ENCODE measurements around the gene PSMD14.
"Not testable (repeated sequence)": the region's sequence is repeated elsewhere in the genome, so short reads cannot be mapped to it uniquely, and the experiment has no call there.

The PSMD14 gene

GRCh38 chr2:161357097-161357496 is 48.9 kb downstream of the PSMD14 start:
- H3K36me3 ChIP-seq (ENCODE audit: control insufficient read depth, insufficient read depth, low read length): no peaks in the 10 kb centered on the region
- no peak for DNase-seq (ENCODE audit: low read depth, low spot score)
- no peaks in the 10 kb centered on the region for H3K9me3 ChIP-seq (ENCODE audit: control insufficient read depth, insufficient read depth, low read length)
- H3K4me1 ChIP-seq (ENCODE audit: control insufficient read depth, insufficient read depth, low read length): no peaks in the 10 kb centered on the region
- no peak overlapping the region for H3K27ac ChIP-seq (ENCODE audit: low read length)
- H3K27me3 ChIP-seq (ENCODE audit: control insufficient read depth, insufficient read depth, low read length): no peaks in the 10 kb centered on the region
- no peak overlapping the region for H3K4me3 ChIP-seq (ENCODE audit: low read length)

GRCh38 chr2:161358838-161359237 is 50.6 kb downstream of the PSMD14 start:
- WGBS (ENCODE audit: insufficient coverage, insufficient read length): no CpG with 5 or more reads among the region's 3 CpGs

GRCh38 chr2:161360095-161360654 is 52.0 kb downstream of the PSMD14 start:
- H3K4me3 ChIP-seq (ENCODE audit: low read length); H3K4me1 ChIP-seq (ENCODE audit: control insufficient read depth, insufficient read depth, low read length); H3K36me3 ChIP-seq (ENCODE audit: control insufficient read depth, insufficient read depth, low read length); DNase-seq (ENCODE audit: low read depth, low spot score); H3K27me3 ChIP-seq (ENCODE audit: control insufficient read depth, insufficient read depth, low read length); H3K27ac ChIP-seq (ENCODE audit: low read length); H3K9me3 ChIP-seq (ENCODE audit: control insufficient read depth, insufficient read depth, low read length): not testable (repeated sequence)
- no CpG with 5 or more reads among the region's 8 CpGs for WGBS (ENCODE audit: insufficient coverage, insufficient read length)

More at GRCh38 chr2:161358838-161359237, 50.6 kb downstream of the PSMD14 start:
- no peaks in the 10 kb centered on the region for H3K27me3 ChIP-seq (ENCODE audit: control insufficient read depth, insufficient read depth, low read length)
- no peak for DNase-seq (ENCODE audit: low read depth, low spot score)
- H3K4me3 ChIP-seq (ENCODE audit: low read length): no peak overlapping the region
- H3K27ac ChIP-seq (ENCODE audit: low read length): no peak overlapping the region
- no peaks in the 10 kb centered on the region for H3K4me1 ChIP-seq (ENCODE audit: control insufficient read depth, insufficient read depth, low read length)
- no peaks in the 10 kb centered on the region for H3K9me3 ChIP-seq (ENCODE audit: control insufficient read depth, insufficient read depth, low read length)
- H3K36me3 ChIP-seq (ENCODE audit: control insufficient read depth, insufficient read depth, low read length): 0 out of 2 replicates have a peak, but pooled peaks cover 2% of the 10 kb centered on the region

- no peak overlapping the region for H3K4me3 ChIP-seq (ENCODE audit: low read length)
Observed at GRCh38 chr2:161362568-161363166, 54.4 kb downstream of the PSMD14 start.

GRCh38 chr2:161367675-161368074 is 59.5 kb downstream of the PSMD14 start:
- no peaks in the 10 kb centered on the region for H3K27me3 ChIP-seq (ENCODE audit: control insufficient read depth, insufficient read depth, low read length)
- H3K36me3 ChIP-seq (ENCODE audit: control insufficient read depth, insufficient read depth, low read length): peaks cover 2% of the 10 kb centered on the region; the same call in 1 of the 2 replicates
- H3K27ac ChIP-seq (ENCODE audit: low read length): no peak overlapping the region
- no peak for DNase-seq (ENCODE audit: low read depth, low spot score)
- no peak overlapping the region for H3K4me3 ChIP-seq (ENCODE audit: low read length)
- H3K9me3 ChIP-seq (ENCODE audit: control insufficient read depth, insufficient read depth, low read length): no peaks in the 10 kb centered on the region
- WGBS (ENCODE audit: insufficient coverage, insufficient read length): no CpG with 5 or more reads among the region's 3 CpGs
- H3K4me1 ChIP-seq (ENCODE audit: control insufficient read depth, insufficient read depth, low read length): no peaks in the 10 kb centered on the region; the same call in 1 of the 2 replicates

More at GRCh38 chr2:161362568-161363166, 54.4 kb downstream of the PSMD14 start:
- Histone ChIP-seq H3K4me1 (ENCODE audit: control insufficient read depth, insufficient read depth, low read length) (no peaks in the 10 kb centered on the region; the same call in 1 of the 2 replicates), H3K9me3 (ENCODE audit: control insufficient read depth, insufficient read depth, low read length) (no peaks in the 10 kb centered on the region), H3K36me3 (ENCODE audit: control insufficient read depth, insufficient read depth, low read length) (peaks cover 2% of the 10 kb centered on the region; the same call in 1 of the 2 replicates), H3K27me3 (ENCODE audit: control insufficient read depth, insufficient read depth, low read length) (no peaks in the 10 kb centered on the region), H3K27ac (ENCODE audit: low read length) (no peak overlapping the region)
- no CpG with 5 or more reads among the region's 2 CpGs for WGBS (ENCODE audit: insufficient coverage, insufficient read length)
- DNase-seq (ENCODE audit: low read depth, low spot score): no peak

- Histone ChIP-seq H3K4me3 (ENCODE audit: low read length) (no peak overlapping the region), H3K4me1 (ENCODE audit: control insufficient read depth, insufficient read depth, low read length) (no peaks in the 10 kb centered on the region; the same call in 1 of the 2 replicates), H3K27me3 (ENCODE audit: control insufficient read depth, insufficient read depth, low read length) (no peaks in the 10 kb centered on the region), H3K27ac (ENCODE audit: low read length) (no peak overlapping the region), H3K36me3 (ENCODE audit: control insufficient read depth, insufficient read depth, low read length) (no peaks in the 10 kb centered on the region; the same call in 1 of the 2 replicates), H3K9me3 (ENCODE audit: control insufficient read depth, insufficient read depth, low read length) (no peaks in the 10 kb centered on the region)
- no CpG with 5 or more reads among the region's 2 CpGs for WGBS (ENCODE audit: insufficient coverage, insufficient read length)
- no peak for DNase-seq (ENCODE audit: low read depth, low spot score)
Observed at GRCh38 chr2:161369311-161369710, 61.1 kb downstream of the PSMD14 start.

- no peaks in the 10 kb centered on the region; the same call in 1 of the 2 replicates for H3K36me3 ChIP-seq (ENCODE audit: control insufficient read depth, insufficient read depth, low read length)
- no CpG with 5 or more reads among the region's 3 CpGs for WGBS (ENCODE audit: insufficient coverage, insufficient read length)
- H3K27me3 ChIP-seq (ENCODE audit: control insufficient read depth, insufficient read depth, low read length): no peaks in the 10 kb centered on the region
- H3K4me1 ChIP-seq (ENCODE audit: control insufficient read depth, insufficient read depth, low read length): no peaks in the 10 kb centered on the region
- H3K27ac ChIP-seq (ENCODE audit: low read length): no peak overlapping the region
- DNase-seq (ENCODE audit: low read depth, low spot score): no peak
- no peak overlapping the region for H3K4me3 ChIP-seq (ENCODE audit: low read length)
- H3K9me3 ChIP-seq (ENCODE audit: control insufficient read depth, insufficient read depth, low read length): no peaks in the 10 kb centered on the region
Observed at GRCh38 chr2:161370981-161371380, 62.8 kb downstream of the PSMD14 start.

- H3K27me3 ChIP-seq (ENCODE audit: control insufficient read depth, insufficient read depth, low read length): no peaks in the 10 kb centered on the region
- DNase-seq (ENCODE audit: low read depth, low spot score): no peak
- H3K4me1 ChIP-seq (ENCODE audit: control insufficient read depth, insufficient read depth, low read length): no peaks in the 10 kb centered on the region
- H3K4me3 ChIP-seq (ENCODE audit: low read length): no peak overlapping the region
- no peaks in the 10 kb centered on the region; the same call in 1 of the 2 replicates for H3K36me3 ChIP-seq (ENCODE audit: control insufficient read depth, insufficient read depth, low read length)
- no peaks in the 10 kb centered on the region for H3K9me3 ChIP-seq (ENCODE audit: control insufficient read depth, insufficient read depth, low read length)
- WGBS (ENCODE audit: insufficient coverage, insufficient read length): no CpG with 5 or more reads among the region's 1 CpG
- H3K27ac ChIP-seq (ENCODE audit: low read length): no peak overlapping the region
Observed at GRCh38 chr2:161371869-161372268, 63.6 kb downstream of the PSMD14 start.

GRCh38 chr2:161373942-161374341 is 65.7 kb downstream of the PSMD14 start:
- Histone ChIP-seq H3K27me3 (ENCODE audit: control insufficient read depth, insufficient read depth, low read length) (no peaks in the 10 kb centered on the region), H3K4me3 (ENCODE audit: low read length) (no peak overlapping the region), H3K36me3 (ENCODE audit: control insufficient read depth, insufficient read depth, low read length) (no peaks in the 10 kb centered on the region), H3K9me3 (ENCODE audit: control insufficient read depth, insufficient read depth, low read length) (no peaks in the 10 kb centered on the region), H3K4me1 (ENCODE audit: control insufficient read depth, insufficient read depth, low read length) (no peaks in the 10 kb centered on the region), H3K27ac (ENCODE audit: low read length) (no peak overlapping the region)
- DNase-seq (ENCODE audit: low read depth, low spot score): no peak

- no CpG with 5 or more reads among the region's 1 CpG for WGBS (ENCODE audit: insufficient coverage, insufficient read length)
- no peak overlapping the region for H3K4me3 ChIP-seq (ENCODE audit: low read length)
- no peaks in the 10 kb centered on the region for H3K36me3 ChIP-seq (ENCODE audit: control insufficient read depth, insufficient read depth, low read length)
- DNase-seq (ENCODE audit: low read depth, low spot score): no peak
- no peaks in the 10 kb centered on the region for H3K9me3 ChIP-seq (ENCODE audit: control insufficient read depth, insufficient read depth, low read length)
- H3K27me3 ChIP-seq (ENCODE audit: control insufficient read depth, insufficient read depth, low read length): no peaks in the 10 kb centered on the region
- H3K4me1 ChIP-seq (ENCODE audit: control insufficient read depth, insufficient read depth, low read length): no peaks in the 10 kb centered on the region
- H3K27ac ChIP-seq (ENCODE audit: low read length): no peak overlapping the region
Observed at GRCh38 chr2:161374446-161374845, 66.2 kb downstream of the PSMD14 start.

- H3K4me3 ChIP-seq (ENCODE audit: low read length): no peak overlapping the region
- H3K4me1 ChIP-seq (ENCODE audit: control insufficient read depth, insufficient read depth, low read length): no peaks in the 10 kb centered on the region
- no peak overlapping the region for H3K27ac ChIP-seq (ENCODE audit: low read length)
- no CpG with 5 or more reads among the region's 2 CpGs for WGBS (ENCODE audit: insufficient coverage, insufficient read length)
- no peak for DNase-seq (ENCODE audit: low read depth, low spot score)
- no peaks in the 10 kb centered on the region for H3K9me3 ChIP-seq (ENCODE audit: control insufficient read depth, insufficient read depth, low read length)
- H3K36me3 ChIP-seq (ENCODE audit: control insufficient read depth, insufficient read depth, low read length): no peaks in the 10 kb centered on the region
- H3K27me3 ChIP-seq (ENCODE audit: control insufficient read depth, insufficient read depth, low read length): no peaks in the 10 kb centered on the region
Observed at GRCh38 chr2:161379740-161380139, 71.5 kb downstream of the PSMD14 start.

Measured in iPS DF 6.9 (cell line).